GM21717 (cell line): ENCODE results near the gene LMAN2L.

Experiments used
- ATAC-seq: cut with Tn5 transposase; IDR thresholded peaks from one replicate; pipeline ENCODE4 v1.9.1; 2021; ENCODE audit warnings: mild to moderate bottlenecking, moderate library complexity; ENCODE audit not compliant: unreplicated experiment

Gene LMAN2L

DNA sequence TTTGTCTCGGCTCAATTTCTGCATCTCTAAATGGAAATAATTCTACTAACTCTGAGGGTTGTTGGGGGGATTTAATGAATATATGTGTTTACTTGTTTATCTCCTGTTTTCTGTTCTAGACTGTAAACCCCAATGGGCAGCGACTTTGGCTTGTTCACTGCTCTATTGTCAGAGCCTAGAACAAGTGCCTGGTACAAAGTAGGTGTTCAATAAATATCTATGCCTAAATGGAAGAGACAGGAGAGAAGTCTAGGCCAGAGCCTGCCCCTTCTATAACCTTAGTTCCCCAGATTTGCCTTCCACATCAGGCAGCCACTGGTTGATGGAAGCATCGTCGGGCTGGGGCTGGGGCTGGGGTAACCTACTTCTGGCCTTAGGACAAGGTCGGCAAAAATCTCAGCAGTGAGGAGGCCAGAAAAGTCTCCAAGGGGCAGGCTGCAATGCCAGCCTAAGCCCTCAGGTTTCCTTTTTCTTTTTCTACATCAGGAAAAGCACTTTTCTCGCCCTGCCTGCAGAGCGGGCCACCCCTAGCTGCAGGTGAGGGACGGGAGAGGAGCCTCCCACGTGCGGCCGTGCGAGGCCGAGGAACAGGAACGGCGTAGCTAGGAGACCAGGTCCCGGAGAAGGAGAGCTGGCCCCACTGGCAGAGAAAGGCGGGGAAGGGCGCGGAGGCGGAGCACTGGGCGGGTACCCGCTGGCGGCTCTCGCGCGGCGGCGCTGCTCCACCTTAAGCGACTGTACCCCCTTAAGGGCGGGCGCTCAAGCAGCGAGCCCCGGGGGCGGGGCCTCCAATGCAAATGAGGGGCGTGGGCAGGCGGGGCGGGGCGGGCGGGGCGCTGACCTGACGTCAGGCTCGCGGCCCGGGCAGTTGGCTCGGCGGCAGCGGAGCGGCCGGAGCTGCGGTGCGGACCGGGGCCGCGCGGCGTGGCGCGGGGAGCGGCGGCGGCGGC lies 20.4 kb upstream of the LMAN2L start, which contains the start of gene CNNM4:
TSS of gene CNNM4 (plus strand) at position 867 of the 950 bp plus-strand sequence. CDS start 98 bp downstream, outside the sequence.
- ATAC-seq, result peak; percentile 74

GRCh38 chr2:96759548-96759947 lies 19.7 kb upstream of the LMAN2L start:
- ATAC-seq, result no peak

- ATAC-seq, result no peak
Measured at GRCh38 chr2:96758987-96759386, 19.1 kb upstream of the LMAN2L start.

DNA sequence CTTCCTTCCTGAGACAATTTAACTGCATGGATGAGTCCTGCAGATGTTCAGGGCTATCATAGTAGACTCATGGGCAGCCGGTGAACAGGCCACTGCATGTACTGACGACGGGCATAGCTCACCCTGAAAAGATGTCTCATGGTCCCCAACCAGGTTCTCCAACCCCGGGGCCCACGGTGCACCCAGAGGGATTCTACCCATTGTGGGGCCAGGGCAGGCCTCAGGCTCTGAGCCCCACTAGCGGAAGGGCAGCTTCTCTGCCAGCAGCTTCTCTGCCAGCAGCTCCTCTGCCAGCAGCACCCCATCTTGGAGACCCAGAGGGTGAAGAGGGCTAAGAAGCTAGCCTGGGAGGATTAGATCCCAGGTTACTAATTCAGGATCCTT lies 17.6 kb upstream of the LMAN2L start:
- ATAC-seq, result no peak

DNA sequence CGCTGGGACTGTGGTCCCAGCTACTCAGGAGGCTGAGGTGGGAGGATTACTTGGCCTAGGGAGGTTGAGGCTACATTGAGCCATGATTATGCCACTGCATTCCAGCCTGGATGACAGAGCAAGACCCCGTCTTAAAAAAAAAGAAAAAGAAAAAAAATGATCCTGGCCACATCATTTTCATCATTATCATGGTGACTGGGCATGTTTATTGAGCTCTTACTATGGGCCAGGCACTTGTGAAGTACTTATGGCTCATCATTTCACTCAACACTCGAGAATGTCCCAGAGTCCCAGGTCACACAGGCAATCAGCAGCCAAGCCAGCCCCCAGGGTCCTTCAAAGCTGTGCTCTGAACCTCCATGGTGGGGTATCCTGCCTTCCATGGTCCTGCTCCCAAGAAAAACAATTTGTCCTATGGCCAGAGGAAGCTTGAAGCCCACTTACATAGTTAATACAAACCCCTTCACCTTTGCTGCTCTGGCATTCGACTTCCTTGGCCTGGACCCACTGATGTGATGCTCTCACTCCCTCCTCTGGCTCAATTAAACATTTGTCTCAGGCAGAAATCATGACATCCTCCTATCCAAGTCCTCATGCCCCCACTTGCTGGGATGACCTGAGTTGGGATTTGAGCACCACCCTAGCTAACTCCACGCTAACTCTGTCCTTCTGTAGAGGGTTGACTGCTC lies 17.1 kb upstream of the LMAN2L start:
- no peak for ATAC-seq

- ATAC-seq, result no peak
Measured at GRCh38 chr2:96754317-96754716, 14.5 kb upstream of the LMAN2L start.

DNA sequence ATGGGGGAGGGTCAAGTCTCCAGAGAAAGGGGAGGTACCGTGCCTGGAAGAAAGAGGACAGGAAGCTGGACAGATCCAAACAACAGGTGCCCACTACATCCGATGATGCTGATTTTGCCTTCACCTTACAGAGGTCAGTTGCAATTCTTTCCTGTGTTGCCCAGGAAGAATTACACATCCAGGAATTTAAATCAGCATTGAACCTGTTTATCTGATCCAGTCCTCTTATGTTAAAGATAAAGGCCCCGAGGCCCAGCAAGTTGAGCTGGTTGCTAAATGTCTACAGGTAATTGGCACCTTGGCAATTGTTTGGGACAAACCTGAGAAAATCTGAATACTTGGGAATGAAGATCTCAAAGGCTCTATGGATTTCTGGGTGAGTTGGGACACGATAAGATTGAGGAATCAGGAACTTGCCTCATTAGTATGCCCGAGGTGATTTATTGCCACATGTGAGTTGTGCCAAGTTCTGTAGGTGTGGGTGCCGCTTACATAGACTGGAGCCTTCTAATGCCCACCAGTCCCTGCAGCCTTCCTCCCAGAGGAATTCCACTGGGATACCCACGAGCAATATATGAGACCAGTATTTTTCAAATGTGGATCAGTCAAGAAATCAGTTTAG lies 13.9 kb upstream of the LMAN2L start:
- ATAC-seq, result no peak

DNA sequence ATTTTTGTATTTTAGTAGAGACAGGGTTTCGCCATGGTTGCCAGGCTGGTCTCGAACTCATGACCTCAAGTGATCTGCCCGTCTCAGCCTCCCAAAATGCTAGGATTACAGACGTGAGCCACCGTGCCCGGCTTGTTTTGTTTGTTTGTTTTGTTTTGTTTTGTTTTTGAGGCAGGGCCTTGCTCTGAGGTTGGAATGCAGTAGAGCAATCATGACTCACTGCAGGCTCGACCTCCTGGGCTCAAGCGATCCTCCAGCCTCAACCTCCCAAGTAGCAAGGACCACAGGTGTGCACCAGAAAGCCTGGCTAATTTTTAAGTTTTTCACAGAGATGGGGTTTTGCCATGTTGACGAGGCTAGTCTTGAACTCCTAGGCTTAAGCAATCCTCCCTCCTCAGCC lies 11.9 kb upstream of the LMAN2L start:
- ATAC-seq, result no peak

DNA sequence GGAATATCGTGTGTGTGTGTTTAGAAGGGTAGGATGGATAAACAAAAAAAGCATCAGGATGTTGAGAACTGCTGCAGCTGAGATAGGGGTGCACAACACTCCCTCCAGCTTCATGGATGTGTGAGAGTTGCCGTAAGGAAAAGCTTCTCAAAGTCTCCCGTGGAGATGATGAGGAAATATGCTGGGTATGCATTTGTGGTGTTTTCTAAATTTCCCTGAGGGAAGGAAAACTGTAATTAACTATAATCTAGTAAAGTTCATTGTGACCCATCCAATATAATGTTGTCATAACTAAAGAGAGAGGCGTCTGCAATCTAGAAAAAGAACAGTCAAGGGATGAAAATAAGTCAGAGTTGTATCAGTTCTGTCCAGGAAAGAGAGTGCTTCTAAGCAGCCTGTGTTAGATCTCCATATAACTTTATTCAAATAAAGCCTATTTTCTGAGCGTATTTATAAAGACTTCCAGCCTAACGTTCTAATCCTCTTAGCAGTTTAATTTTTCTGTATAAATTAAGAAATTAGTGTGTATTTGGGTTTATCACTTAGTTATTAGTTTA lies 7.3 kb upstream of the LMAN2L start:
- ATAC-seq, result no peak

- no peak for ATAC-seq
Measured at GRCh38 chr2:96739076-96739632, 710 bp downstream of the LMAN2L start.

DNA sequence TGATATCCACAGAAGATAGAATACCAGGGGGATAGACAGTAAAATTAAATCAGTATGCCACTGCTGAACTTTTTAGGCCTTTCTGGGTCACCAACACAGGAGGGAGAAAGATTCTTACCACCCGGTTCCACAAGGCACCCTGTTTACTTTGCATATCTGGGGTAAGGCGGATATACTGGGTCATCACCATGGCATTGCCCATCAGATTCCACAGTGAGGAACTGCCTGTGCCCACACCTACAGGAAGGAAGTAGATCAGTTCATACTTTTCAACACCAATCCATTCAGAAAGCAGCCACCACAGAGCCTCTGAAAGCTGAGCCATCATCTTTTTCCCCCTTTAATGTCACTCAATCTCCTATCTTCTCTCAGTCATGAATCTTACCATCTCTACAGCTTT lies 2.0 kb downstream of the LMAN2L start:
- ATAC-seq, result no peak

- no peak for ATAC-seq
Measured at GRCh38 chr2:96737251-96737650, 2.6 kb downstream of the LMAN2L start.

GRCh38 chr2:96734880-96735583 lies 4.8 kb downstream of the LMAN2L start:
- ATAC-seq, result no peak

DNA sequence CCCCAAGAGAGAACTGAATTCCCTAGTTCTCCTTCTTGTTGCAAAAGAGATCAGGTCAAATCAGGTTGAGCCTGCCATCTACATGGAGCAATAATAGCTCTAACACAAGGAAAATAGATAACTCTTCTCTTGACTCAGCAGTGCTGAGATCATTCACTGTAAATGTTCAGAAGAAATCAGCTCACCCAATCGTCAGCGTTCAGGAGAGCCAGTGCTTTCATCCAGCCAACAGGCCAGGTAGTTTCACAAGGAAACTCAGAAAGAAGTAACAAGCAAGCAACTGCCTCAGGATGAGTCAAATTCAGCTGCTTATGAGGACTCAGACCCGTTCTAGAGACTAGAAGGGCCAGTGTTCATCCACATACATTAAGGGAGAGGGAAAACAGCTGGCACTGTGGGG lies 5.9 kb downstream of the LMAN2L start:
- ATAC-seq, result no peak

GRCh38 chr2:96730212-96730611 lies 9.7 kb downstream of the LMAN2L start:
- ATAC-seq, result no peak

- no peak for ATAC-seq
Measured at GRCh38 chr2:96729748-96730147, 10.1 kb downstream of the LMAN2L start.

GRCh38 chr2:96727431-96727830 lies 12.4 kb downstream of the LMAN2L start:
- no peak for ATAC-seq

DNA sequence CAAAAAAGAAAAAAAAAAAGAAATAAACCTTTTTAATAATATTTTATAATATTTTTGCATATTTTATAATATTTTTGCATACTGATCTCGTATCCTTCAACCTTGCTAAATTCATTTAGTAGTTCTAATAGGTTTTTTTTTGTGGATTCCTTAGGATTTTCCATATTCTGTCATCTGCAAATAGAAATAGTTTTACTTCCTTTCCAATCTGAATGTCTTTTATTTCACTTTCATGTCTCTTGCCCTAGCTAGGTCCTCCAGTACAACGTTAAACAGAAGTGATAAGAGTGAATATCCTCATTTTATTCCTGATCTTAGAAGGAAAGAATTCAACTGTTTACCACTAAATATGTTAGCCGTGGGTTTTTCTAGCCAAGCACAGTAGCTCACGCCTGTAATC lies 13.7 kb downstream of the LMAN2L start:
- ATAC-seq, result no peak

DNA sequence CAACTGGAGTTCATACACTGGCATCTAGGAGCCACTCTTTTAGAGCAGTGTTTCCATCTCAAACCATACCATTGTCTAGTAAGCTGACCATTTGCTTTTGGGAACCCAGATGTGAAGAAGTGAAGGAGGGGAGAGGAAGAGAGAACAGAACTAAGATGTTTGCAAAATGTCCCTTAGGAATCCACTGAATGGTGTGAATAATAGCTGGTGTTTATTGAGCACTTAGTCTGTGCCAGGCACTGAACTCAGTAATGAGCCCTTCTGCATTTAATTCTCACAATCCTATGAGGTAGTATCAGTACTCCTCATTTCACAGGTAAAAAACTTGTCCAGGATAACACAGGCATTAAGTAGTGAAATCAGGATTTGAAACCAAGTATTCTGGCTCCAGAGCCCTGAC lies 23.5 kb downstream of the LMAN2L start:
- no peak for ATAC-seq

DNA sequence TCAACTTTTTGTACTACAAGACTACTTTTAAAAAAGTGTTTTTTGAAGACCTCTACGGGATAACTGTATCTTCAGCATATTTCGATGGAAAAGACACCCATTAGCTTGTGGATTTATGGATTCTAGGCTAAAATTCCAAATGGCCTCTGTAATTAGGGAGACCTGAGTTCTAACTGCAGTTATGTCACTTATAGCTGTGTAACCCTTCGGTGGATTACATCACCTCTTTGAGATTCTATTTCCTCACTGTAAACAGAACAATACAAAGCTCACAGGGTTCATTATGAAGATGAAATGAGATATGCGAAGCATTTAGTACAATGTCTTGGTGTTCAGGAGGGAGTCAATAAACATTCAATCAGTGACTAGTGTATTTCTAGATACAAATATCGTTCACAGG lies 24.2 kb downstream of the LMAN2L start:
- no peak for ATAC-seq
